H1 (cell line): ENCODE measurements around the gene MINPP1. TPM values are rescaled to one million over a fixed set of nuclear protein-coding genes. Genes with fewer than 3 reads are reported as not detected.
A peak's percentile ranks its signal among the peaks of the same experiment; 100 is the strongest.

Experiments used
- CTCF ChIA-PET: fragments of 300-600 bp; sonication (Branson Sonifier 250); formaldehyde crosslinking; loops from one replicate; lab custom pipeline; 2021; ENCODE audit not compliant: partially characterized antibody; lab: Charles Lee
- POLR2A ChIA-PET: fragments of 300-600 bp; sonication (Branson Sonifier 250); formaldehyde crosslinking; loops from one replicate; lab custom pipeline; 2021; ENCODE audit warnings: inconsistent platforms; ENCODE audit not compliant: partially characterized antibody; lab: Charles Lee
- DNase-seq, 2 experiments: peaks; one replicate each; pipeline versions ENCODE4 v3.0.0 to v3.0.0-alpha.2; 2010 to 2022; ENCODE audit warnings: low spot score in 2 of 2, low read depth in 1 of 2, mixed read lengths in 1 of 2
- FAIRE-seq: peaks from 2 replicates; lab custom pipeline; 2011; peaks lifted over from hg19 to GRCh38; lab: Jason Lieb, UNC
- H2AFZ ChIP-seq: 2 replicates; pipeline ENCODE4 v1.8.1; 2012; ENCODE audit warnings: low read length, inconsistent platforms
- H2AK5ac ChIP-seq: 2 replicates; pipeline ENCODE4 v1.6.1; 2013; ENCODE audit warnings: low read depth, low read length
- H2BK120ac ChIP-seq: replicated peaks from 2 replicates; pipeline ENCODE3; 2013; ENCODE audit warnings: low read depth, low read length, inconsistent platforms
- H2BK12ac ChIP-seq: 2 replicates; pipeline ENCODE4 v1.6.1; 2013; ENCODE audit warnings: low read depth, low read length
- H2BK15ac ChIP-seq: 2 replicates; pipeline ENCODE4 v1.6.1; 2013; ENCODE audit warnings: low read length
- H2BK20ac ChIP-seq: 2 replicates; pipeline ENCODE4 v1.6.1; 2013; ENCODE audit warnings: low read length
- H2BK5ac ChIP-seq: 2 replicates; pipeline ENCODE4 v1.6.1; 2013; ENCODE audit warnings: low read depth, low read length
- H3K14ac ChIP-seq: 2 replicates; pipeline ENCODE4 v1.6.1; 2013; ENCODE audit warnings: inconsistent platforms; ENCODE audit not compliant: insufficient read length
- H3K18ac ChIP-seq: 2 replicates; pipeline ENCODE4 v1.6.1; 2013; ENCODE audit warnings: low read length; ENCODE audit errors: extremely low read depth
- H3K23ac ChIP-seq: 2 replicates; pipeline ENCODE4 v1.6.1; 2013; ENCODE audit warnings: inconsistent platforms; ENCODE audit not compliant: insufficient read length
- H3K23me2 ChIP-seq: 2 replicates; pipeline ENCODE4 v1.6.1; 2013; ENCODE audit warnings: low read depth, low read length
- H3K27ac ChIP-seq: 2 replicates; pipeline ENCODE4 v1.6.1; 2011; ENCODE audit warnings: low read depth, low read length, inconsistent platforms
- H3K27me3 ChIP-seq, 4 experiments: replicated peaks in 1 of 4; 1 replicate in 1 of 4; 2 replicates in 3 of 4; pipeline versions ENCODE4 v1.6.1 to v1.8.1; 2011 to 2013; ENCODE audit warnings: low read length in 3 of 4, mild to moderate bottlenecking in 3 of 4, inconsistent platforms in 2 of 4, mixed read lengths in 2 of 4, moderate library complexity in 1 of 4; ENCODE audit not compliant: control insufficient read depth in 3 of 4, insufficient read depth in 3 of 4; ENCODE audit errors: extremely low read depth in 1 of 4
- H3K36me3 ChIP-seq, 4 experiments: 2 replicates each; pipeline versions ENCODE4 v1.6.1 to v1.8.1; 2011 to 2013; ENCODE audit warnings: mild to moderate bottlenecking in 4 of 4, low read length in 3 of 4, moderate library complexity in 2 of 4, control low read depth in 1 of 4, inconsistent platforms in 1 of 4; ENCODE audit not compliant: insufficient read depth in 4 of 4, control insufficient read depth in 2 of 4
- H3K4ac ChIP-seq: replicated peaks from 2 replicates; pipeline ENCODE3; 2013; ENCODE audit warnings: low read length, low read depth, mixed read lengths, inconsistent platforms; ENCODE audit not compliant: insufficient read length
- H3K4me1 ChIP-seq, 4 experiments: replicated peaks in 1 of 4; 1 replicate in 1 of 4; 2 replicates in 3 of 4; pipeline versions ENCODE4 v1.6.1 to v1.8.1; 2011 to 2013; ENCODE audit warnings: low read length in 3 of 4, inconsistent platforms in 2 of 4, mixed read lengths in 1 of 4; ENCODE audit not compliant: insufficient read depth in 4 of 4, control insufficient read depth in 3 of 4
- H3K4me2 ChIP-seq, 2 experiments: 2 replicates each; pipeline versions ENCODE4 v1.6.1 to v1.8.1; 2011 to 2013; ENCODE audit warnings: low read depth in 2 of 2, low read length in 2 of 2, control low read depth in 1 of 2, inconsistent platforms in 1 of 2, mild to moderate bottlenecking in 1 of 2; ENCODE audit not compliant: insufficient read depth in 1 of 2
- H3K4me3 ChIP-seq, 4 experiments: fragments of 200-600, 300-600 bp in 1 of 4; sonication (generic), shearing (Covaris generic), sonication (Bioruptor Twin) in 1 of 4; 2 replicates each; pipeline versions ENCODE4 v1.5.1 to v1.8.1; 2011 to 2016; ENCODE audit warnings: low read length in 4 of 4, low read depth in 3 of 4, control low read depth in 2 of 4, inconsistent platforms in 2 of 4, mild to moderate bottlenecking in 2 of 4, mixed read lengths in 1 of 4, moderate library complexity in 1 of 4; ENCODE audit not compliant: insufficient read depth in 2 of 4; ENCODE audit errors: extremely low read depth in 1 of 4
- H3K56ac ChIP-seq: replicated peaks from 2 replicates; pipeline ENCODE3; 2013; ENCODE audit warnings: low read depth, mild to moderate bottlenecking, mixed read lengths, low read length, inconsistent platforms; ENCODE audit not compliant: insufficient read length
- H3K79me1 ChIP-seq: 2 replicates; pipeline ENCODE4 v1.6.1; 2013; ENCODE audit warnings: low read depth, low read length, control low read depth
- H3K79me2 ChIP-seq, 2 experiments: 2 replicates each; pipeline versions ENCODE4 v1.6.1 to v1.8.1; 2012 to 2013; ENCODE audit warnings: low read length in 2 of 2, mild to moderate bottlenecking in 2 of 2, inconsistent platforms in 1 of 2; ENCODE audit not compliant: insufficient read depth in 2 of 2, control insufficient read depth in 1 of 2
- H3K9ac ChIP-seq, 4 experiments: replicated peaks in 1 of 4; 1 replicate in 1 of 4; 2 replicates in 3 of 4; pipeline versions ENCODE4 v1.6.1 to v1.8.1; 2011 to 2013; ENCODE audit warnings: low read depth in 3 of 4, low read length in 3 of 4, control low read depth in 2 of 4, mild to moderate bottlenecking in 2 of 4, moderate library complexity in 2 of 4, inconsistent platforms in 1 of 4; ENCODE audit errors: extremely low read depth in 1 of 4
- H3K9me3 ChIP-seq, 2 experiments: 2 replicates each; pipeline versions ENCODE4 v1.6.1 to v1.8.1; 2012 to 2013; ENCODE audit warnings: mild to moderate bottlenecking in 2 of 2, moderate library complexity in 2 of 2, control low read depth in 1 of 2, inconsistent platforms in 1 of 2, low read depth in 1 of 2, low read length in 1 of 2, mixed read lengths in 1 of 2; ENCODE audit not compliant: insufficient read depth in 2 of 2
- H4K20me1 ChIP-seq, 2 experiments: replicated peaks in 1 of 2; 2 replicates each; pipeline versions ENCODE3 to v1.8.1; 2011 to 2013; ENCODE audit warnings: inconsistent platforms in 2 of 2, low read length in 2 of 2, mild to moderate bottlenecking in 1 of 2; ENCODE audit not compliant: insufficient read depth in 2 of 2, control insufficient read depth in 1 of 2
- H4K5ac ChIP-seq: 2 replicates; pipeline ENCODE4 v1.6.1; 2013; ENCODE audit warnings: low read length, low read depth, mixed read lengths, inconsistent platforms; ENCODE audit not compliant: insufficient read length
- H4K8ac ChIP-seq: 2 replicates; pipeline ENCODE4 v1.8.0; 2013; ENCODE audit warnings: mild to moderate bottlenecking, moderate library complexity, low read length, inconsistent platforms; ENCODE audit not compliant: insufficient read depth; ENCODE audit errors: extremely low read depth
- H4K91ac ChIP-seq: replicated peaks from 2 replicates; pipeline ENCODE3; 2013; ENCODE audit warnings: low read length, mixed read lengths, inconsistent platforms; ENCODE audit not compliant: insufficient read length
- CEBPB ChIP-seq: IDR thresholded peaks from 2 replicates; pipeline ENCODE4 v1.6.1; 2012; ENCODE audit warnings: low read depth, low read length
- CHD1 ChIP-seq: IDR thresholded peaks from 2 replicates; pipeline ENCODE4 v1.6.1; 2012; ENCODE audit warnings: low read depth, low read length, improper control_type of control experiment
- WGBS, 2 experiments: shearing (Covaris generic) in 1 of 2; methylation state at CpG; one replicate each; pipeline versions ENCODE4 v1.1.6 to v1.1.7; 2013 to 2015; ENCODE audit warnings: low lambda C conversion rate in 2 of 2, mixed read lengths in 2 of 2, inconsistent platforms in 1 of 2, low coverage in 1 of 2, missing lambda C conversion rate in 1 of 2; ENCODE audit not compliant: insufficient replicate concordance in 2 of 2, insufficient coverage in 1 of 2, insufficient read length in 1 of 2; ENCODE audit errors: extremely low coverage in 1 of 2, missing lambda C conversion rate in 1 of 2; 5-methylcytosine and 5-hydroxymethylcytosine counted together
- polyA plus RNA-seq, 7 experiments: library from polyadenylated mRNA; depleted of rRNA in 3 of 7; stranded (reverse) in 5 of 7; unstranded in 2 of 7; fragments of >200 nt in 5 of 7; fragments of 200-250 nt in 2 of 7; gene quantifications; 1 replicate in 5 of 7; 2 replicates in 1 of 7; 4 replicates in 1 of 7; pipeline versions ENCODE4 v1.2.1 to v1.2.3, GENCODE V29; 2011 to 2013; ENCODE audit warnings: missing spikeins in 2 of 7, mixed read lengths in 2 of 7
- total RNA-seq: library from RNA; stranded (reverse); fragmentation: NEBNext Ultra II Directional; extraction: Animal tissue kit (Norgen Biotek cat#: 25700); gene quantifications from 2 replicates; pipeline ENCODE4 v1.2.1, GENCODE V29; 2021

The MINPP1 gene
- total and polyA plus RNA-seq, 2 of the 8 experiments (the other 6 are each of a cell fraction or from before 2014, with no cell fraction given): 13.6 to 27.2 TPM

DNA sequence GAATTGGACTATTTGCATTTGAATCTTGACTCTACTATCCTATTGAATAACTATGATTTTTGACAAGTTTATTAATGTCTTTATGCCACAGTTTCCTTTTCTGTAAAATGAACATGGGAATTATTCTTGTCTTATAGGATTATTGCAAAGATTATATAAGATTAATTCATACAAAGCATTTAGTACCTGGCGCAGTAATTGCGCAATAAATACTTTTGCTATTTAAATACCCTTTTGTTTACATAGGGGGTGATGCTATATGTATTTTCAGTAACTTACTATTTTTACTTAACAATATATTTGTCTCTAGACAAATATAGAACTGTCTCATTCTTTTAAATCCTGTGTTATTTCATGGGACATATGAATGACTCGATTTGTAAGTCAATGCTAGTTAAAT, 5.3 kb downstream of the MINPP1 start:
- no peak overlapping the region for H3K18ac ChIP-seq
- H3K4me3 ChIP-seq: no peak overlapping the region
- peaks cover 0 to 57% (median 23%) of the 10 kb centered on the region in 4 experiments; a peak in 7 of 8 replicates for H3K36me3 ChIP-seq
- no peak overlapping the region for H2BK12ac ChIP-seq
- no peak overlapping the region for H3K56ac ChIP-seq
- no peak overlapping the region for H4K5ac ChIP-seq
- H3K79me1 ChIP-seq: no peaks in the 10 kb centered on the region
- no peak overlapping the region for H2BK15ac ChIP-seq
- H2AK5ac ChIP-seq: no peak overlapping the region
- no peak overlapping the region for H2BK120ac ChIP-seq
- peaks cover 3% of the 10 kb centered on the region for H3K23me2 ChIP-seq
- FAIRE-seq: no peak
- no peak for DNase-seq
- H3K23ac ChIP-seq: no peak overlapping the region
- no peak overlapping the region for H3K4me2 ChIP-seq
- H3K79me2 ChIP-seq: peaks cover 0 to 30% of the 10 kb centered on the region in 2 experiments; a peak in 2 of 4 replicates
- no peak overlapping the region for H2AFZ ChIP-seq
- ChIA-PET CTCF (no interaction called here), POLR2A (no interaction called here)
- no peak overlapping the region for H3K9ac ChIP-seq
- peak; percentile 95 for TF ChIP-seq CEBPB
- TF ChIP-seq CHD1: no peak
- H2BK20ac ChIP-seq: no peak overlapping the region
- no peak overlapping the region for H4K8ac ChIP-seq
- no peak overlapping the region for H3K14ac ChIP-seq
- no peak overlapping the region for H3K27ac ChIP-seq
- H3K4me1 ChIP-seq: no peaks in the 10 kb centered on the region; a peak in 1 of 7 replicates
- no peaks in the 10 kb centered on the region for H3K9me3 ChIP-seq
- WGBS, 2 experiments: 95% methylated on average over 3 of the region's 3 CpGs; no CpG with 5 or more reads in 1 of the 2 experiments
- no peaks in the 10 kb centered on the region for H3K27me3 ChIP-seq
- H4K20me1 ChIP-seq: peaks cover 2% of the 10 kb centered on the region in 2 experiments
- H3K4ac ChIP-seq: no peak overlapping the region
- no peak overlapping the region for H4K91ac ChIP-seq
- H2BK5ac ChIP-seq: no peak overlapping the region
